ENCODE measurements around the gene MALT1.
"Not testable (repeated sequence)": the region's sequence is repeated elsewhere in the genome, so short reads cannot be mapped to it uniquely, and the experiment has no call there.

MALT1 gene

DNA sequence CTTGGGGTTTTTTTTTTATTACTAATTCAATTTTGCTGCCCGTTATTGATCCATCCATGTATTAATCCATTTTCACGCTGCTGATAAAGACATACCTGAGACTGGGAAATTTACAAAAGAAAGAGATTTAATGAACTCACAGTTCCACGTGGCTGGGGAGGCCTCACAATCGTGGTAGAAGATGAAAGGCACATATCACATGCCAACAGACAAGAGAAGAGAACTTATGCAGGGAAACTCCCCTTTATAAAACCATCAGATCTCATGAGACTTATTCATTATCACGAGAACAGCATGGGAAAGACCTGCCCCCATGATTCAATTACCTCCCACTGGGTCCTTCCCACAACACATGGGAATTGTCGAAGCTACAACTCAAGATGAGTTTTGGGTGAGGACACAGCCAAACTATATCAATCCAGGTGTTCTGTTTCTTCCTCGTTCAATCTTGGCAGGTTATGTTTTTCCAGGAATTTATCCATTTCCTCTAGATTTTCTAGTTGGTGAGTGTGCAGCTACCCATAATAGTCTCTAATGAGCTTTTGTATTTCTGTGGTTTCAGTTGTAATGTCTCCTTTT is 18.0 kb upstream of the MALT1 start:
- DNase-seq (ENCODE audit: low read depth in 1 of 2, low spot score in 1 of 2), result not testable (repeated sequence)

DNA sequence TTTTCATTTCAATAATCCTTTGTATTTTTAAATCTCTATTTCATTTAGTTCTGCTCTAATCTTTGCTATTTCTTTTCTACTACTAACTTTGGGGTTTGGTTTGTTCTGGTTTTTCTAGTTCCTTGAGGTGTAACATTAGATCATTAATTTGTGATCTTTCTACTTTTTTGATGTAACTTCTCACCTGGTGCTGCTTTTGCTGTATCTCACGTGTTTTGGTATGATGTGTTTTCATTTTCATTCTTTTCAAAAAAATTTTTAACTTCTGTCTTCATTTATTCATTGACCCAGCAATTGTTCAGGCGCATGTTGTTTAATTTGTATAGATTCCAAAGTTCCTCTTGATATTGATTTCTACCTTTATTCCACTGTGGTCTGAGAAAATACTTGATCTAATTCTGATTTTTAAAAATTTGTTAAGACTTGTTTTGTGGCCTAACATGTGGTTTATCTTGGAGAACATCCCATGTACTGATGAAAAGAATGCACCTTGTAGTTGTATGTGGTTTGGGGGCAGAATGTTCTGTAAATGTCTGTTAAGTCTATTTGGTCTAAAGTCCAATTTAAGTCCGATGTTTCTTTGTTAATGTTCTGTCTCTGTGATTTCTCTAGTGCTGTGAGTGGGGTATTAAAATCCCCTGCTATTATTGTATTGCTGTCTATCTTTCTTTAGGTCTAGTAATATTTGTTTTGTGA is 17.3 kb upstream of the MALT1 start:
- DNase-seq (ENCODE audit: low read depth in 1 of 2, low spot score in 1 of 2), result no peak

DNA sequence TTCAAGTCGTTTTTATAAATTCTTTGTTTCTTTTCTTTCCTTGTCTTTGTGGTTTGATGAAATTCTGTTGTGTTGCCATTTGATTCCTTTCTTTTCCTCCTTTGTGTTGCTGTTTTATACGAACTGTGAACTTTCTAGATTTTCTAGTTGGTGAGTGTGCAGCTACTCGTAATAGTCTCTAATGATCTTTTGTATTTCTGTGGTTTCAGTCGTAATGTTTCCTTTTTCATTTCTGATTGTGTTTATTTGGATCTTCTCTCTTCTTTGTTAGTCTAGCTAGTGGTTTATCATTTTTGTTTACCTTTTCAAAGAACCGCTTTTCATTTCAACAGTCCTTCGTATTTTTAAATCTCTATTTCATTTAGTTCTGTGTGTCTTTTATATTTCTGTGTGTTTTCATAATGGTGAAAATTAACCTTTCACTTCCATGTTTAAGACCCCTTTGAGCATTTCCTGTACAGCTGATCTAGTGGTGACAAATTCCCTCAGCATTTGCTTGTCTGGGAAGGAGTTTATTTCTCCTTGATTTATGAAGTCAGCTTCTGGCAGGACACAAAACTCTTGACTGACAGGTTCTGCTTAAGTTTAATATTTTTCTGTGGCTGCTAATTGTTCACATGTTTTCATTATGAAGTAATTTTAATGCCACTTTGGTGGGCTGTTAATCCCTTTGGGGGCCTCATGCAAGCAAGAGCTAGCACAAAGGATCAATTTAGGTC is 16.2 kb upstream of the MALT1 start:
- no peak for DNase-seq (ENCODE audit: low read depth in 1 of 2, low spot score in 1 of 2)

DNA sequence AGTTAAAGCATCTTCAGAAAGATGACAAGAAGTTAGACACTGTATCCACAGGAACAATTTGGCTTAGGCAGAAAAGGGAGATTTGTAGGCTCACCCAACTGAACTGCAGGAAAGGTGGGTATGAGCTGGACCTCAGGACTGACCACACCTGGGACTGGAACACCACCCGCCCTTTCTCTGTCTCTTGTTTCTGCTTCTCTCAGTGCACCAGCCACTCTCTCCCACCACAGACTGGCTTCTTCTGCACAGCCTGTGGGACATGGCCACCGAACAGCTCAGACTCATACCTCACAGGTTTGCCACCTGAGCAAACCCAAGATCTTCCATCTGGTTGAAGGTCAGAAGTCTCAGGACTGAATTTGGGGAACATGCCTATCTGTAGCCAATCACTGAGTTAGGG is 14.2 kb upstream of the MALT1 start:
- DNase-seq (ENCODE audit: low read depth in 1 of 2, low spot score in 1 of 2), result no peak

DNA sequence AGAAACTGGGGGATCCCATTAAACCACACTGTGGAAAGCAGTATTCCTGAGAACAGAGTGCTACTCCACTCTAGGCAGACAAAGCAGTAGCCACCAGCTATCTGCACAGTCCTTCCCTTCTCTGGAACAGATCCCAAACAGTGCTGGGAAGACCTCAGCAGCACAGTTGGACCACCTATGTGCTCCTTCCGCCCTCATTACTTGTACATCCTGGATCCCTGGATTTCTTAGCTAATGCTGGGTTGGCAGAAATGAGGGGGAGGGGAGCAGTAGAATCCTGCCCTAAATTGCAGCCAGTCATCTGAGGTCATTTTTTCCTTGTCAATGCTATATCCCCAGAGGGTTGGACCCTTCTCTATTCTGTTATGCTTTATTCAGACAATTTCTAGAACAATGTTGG is 13.8 kb upstream of the MALT1 start:
- no peak for DNase-seq (ENCODE audit: low read depth in 1 of 2, low spot score in 1 of 2)

DNA sequence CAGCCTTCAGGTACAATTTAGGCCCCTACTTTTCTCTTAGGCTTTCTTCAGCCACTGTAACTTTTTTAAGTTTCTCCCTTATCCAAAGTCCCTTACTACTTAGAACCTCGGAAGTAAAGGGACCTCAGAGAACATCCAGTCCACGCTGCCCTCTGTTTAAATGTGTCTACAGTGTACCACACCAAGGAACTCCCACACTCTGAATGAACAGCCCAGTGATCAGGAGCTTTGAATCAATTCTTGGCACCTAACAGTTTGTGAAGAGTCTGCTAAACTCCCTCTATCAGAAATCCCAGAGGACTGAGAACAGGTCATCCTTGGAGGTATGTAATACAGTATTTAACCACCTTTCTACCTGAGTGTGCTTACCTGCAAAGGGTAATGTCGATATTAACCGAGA is 11.6 kb upstream of the MALT1 start:
- no peak for DNase-seq (ENCODE audit: low read depth in 1 of 2, low spot score in 1 of 2)

DNA sequence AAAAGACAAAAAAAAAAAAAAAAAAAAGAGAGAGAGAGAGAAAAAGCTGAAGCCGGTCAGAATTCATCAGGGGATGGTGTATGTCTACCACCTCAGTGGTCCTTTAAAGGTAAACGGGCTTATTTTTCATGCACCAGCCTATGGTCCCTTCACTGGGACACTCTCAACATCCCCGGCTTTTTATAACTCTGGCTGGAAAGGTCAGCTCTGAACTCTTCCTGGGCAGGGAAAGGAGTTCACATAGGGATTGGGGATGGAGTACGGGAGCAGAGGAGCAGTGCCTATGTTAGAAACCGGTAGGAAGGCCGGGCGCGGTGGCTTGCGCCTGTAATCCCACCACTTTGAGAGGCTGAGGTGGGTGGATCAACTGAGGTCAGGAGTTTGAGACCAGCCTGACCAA is 10.3 kb upstream of the MALT1 start:
- DNase-seq (ENCODE audit: low read depth in 1 of 2, low spot score in 1 of 2), result no peak

DNA sequence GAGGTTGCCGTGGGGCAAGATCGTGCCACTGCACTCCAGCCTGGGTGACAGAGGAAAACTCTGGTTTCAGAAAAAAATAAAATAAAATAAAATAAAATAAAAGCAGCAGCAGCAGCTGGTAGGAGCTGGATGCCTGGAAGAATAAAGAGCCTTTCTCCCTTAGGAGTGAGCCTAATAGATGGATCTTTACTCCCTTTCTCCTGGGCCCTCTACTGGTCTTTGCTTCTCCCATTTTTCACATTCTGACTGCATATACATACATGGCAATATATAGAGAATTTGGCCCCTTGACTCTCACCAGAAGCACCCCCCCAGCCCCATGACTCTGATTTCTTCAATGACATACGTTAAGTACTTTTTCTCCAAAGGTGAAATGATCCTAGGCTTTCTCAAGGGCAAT is 9.8 kb upstream of the MALT1 start:
- DNase-seq (ENCODE audit: low read depth in 1 of 2, low spot score in 1 of 2), result no peak

DNA sequence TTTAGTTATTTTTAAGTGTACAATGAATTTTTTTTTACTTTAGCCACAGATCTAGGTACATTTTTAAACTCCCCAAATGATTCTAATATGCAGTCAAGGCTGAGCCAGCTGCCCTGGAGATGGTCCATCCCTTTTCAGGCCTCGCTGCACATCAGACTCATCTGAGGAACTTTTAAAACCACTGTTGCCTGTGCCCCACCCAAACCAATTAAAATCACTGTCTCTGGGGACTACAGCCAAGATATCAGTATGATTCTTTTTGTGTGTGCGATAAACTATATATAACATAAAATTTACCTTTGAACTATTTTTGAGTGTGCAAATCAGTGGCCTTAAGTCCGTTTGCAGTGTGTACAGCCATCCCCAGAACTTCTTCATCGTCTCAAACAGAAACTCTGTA is 9.1 kb upstream of the MALT1 start:
- DNase-seq (ENCODE audit: low read depth in 1 of 2, low spot score in 1 of 2), result no peak

DNA sequence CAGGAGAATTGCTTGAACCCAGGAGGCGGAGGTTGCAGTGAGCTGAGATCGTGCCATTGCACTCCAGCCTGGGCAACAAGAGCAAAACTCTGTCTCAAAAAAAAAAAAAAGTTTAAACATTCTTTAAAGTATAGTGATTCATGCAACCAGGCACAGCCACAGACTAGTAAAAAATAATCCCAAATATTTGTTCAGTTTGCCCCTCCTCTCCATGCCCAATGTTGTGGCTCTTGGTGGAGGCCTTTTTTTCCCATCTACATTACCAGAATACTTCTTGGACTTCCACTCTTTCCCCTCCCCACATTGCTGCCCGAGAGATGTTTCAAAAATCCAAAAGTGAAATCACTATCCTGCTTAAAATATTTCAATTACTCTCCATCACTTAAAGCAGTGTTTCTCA is 5.1 kb upstream of the MALT1 start:
- DNase-seq (ENCODE audit: low read depth in 1 of 2, low spot score in 1 of 2), result no peak

DNA sequence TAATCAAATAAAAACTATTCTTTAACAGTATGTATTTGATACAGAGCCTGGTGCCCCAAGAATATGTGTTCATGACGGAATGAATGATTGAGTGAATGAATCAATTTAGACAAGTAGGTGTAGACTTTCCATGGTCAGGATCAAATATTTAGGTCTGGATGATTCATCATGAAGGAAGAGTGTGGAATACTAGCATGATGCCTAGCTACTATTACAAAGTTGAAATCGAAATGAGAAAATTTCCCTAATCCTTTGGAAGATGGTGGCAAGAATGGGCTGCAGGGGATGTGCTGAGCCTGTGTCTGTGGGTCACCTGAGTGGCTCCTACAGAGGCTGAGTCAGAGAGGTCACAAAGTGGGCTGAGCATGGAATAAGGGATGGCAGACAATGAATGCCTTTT is 3.1 kb upstream of the MALT1 start:
- DNase-seq (ENCODE audit: low read depth in 1 of 2, low spot score in 1 of 2), result no peak

DNA sequence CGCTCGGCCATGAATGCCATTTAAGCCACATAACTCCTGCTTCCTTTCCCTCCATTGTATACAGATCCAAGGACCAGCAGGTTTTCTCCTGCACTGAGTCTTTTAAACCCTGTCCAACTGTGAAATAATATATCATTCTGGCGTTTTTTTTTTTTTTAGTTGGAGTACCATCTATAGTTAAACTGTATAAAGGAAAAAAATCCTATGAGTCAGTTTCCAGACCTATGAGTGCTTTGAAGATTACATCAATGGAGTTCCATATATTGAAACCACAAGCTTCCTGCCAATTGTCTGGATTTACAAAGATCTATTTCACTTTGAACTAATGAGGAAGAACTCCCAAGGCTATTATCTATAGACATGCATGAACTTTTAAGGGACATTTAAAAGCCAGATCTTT is 2.4 kb upstream of the MALT1 start:
- DNase-seq (ENCODE audit: low read depth in 1 of 2, low spot score in 1 of 2), result no peak

DNA sequence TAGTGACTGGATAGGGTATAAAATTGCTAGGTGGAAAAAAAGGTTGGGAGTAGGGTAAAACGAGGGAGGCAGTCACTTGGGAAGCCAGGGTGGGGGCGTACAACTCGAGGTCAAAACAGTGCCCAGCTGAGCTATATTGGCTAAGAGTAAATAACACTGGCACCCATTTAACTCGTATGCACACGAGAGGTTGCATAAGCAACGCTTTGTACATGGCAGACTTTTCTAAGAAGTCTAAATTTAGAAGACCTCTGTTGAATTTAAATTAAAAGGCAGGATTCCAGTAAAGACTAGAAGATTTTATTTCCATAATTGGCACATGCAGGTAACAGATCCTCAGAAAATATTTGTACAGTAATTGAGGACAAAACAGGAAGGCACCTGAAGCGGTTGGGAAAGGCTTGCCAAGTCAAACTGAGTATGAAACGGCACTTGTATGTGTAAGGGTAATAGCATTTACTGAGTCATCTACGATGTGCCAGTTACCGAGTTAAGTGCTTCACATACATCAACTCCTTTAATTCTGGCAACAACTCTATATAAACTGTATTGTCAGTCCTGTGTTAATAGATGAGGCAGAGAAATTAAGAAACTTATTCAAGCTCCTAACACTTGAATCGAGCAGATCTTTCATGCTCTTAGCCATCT is 1.4 kb upstream of the MALT1 start:
- no peak for DNase-seq (ENCODE audit: low read depth in 1 of 2, low spot score in 1 of 2)

DNA sequence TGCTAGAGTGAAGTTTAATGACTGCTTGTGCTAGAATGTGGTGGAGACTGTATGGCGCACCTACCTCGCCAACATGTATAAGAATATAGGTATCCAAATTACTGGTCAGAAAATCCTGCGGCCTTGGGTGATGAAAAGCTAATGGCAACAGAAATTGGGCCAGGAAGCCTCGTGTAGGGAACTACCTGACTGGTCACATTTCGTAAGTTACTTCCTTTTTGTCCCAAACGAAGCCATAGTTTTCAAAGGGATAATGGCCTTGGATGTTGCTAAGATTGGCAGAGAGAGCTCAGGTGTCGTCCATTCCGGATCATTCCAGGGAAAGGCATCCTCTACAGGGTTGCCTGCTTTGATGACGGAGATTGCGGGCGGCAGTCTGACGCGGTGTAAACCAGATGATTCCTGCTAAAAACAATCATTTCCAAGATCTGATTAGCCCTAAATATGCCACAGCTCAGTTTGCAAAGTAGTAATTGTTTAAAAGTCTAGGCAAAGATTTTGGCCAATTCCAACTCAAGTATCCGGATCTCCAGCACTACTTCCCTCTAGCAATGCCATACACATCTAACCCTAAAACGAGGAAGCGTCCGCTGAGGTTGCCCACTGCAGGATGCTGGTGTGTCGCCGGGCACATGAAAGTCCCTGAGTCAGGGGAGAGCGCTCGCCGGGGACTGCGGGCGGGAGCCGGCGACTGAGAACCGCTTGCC is 708 bp upstream of the MALT1 start:
- no peak for DNase-seq (ENCODE audit: low read depth in 1 of 2, low spot score in 1 of 2)

DNA sequence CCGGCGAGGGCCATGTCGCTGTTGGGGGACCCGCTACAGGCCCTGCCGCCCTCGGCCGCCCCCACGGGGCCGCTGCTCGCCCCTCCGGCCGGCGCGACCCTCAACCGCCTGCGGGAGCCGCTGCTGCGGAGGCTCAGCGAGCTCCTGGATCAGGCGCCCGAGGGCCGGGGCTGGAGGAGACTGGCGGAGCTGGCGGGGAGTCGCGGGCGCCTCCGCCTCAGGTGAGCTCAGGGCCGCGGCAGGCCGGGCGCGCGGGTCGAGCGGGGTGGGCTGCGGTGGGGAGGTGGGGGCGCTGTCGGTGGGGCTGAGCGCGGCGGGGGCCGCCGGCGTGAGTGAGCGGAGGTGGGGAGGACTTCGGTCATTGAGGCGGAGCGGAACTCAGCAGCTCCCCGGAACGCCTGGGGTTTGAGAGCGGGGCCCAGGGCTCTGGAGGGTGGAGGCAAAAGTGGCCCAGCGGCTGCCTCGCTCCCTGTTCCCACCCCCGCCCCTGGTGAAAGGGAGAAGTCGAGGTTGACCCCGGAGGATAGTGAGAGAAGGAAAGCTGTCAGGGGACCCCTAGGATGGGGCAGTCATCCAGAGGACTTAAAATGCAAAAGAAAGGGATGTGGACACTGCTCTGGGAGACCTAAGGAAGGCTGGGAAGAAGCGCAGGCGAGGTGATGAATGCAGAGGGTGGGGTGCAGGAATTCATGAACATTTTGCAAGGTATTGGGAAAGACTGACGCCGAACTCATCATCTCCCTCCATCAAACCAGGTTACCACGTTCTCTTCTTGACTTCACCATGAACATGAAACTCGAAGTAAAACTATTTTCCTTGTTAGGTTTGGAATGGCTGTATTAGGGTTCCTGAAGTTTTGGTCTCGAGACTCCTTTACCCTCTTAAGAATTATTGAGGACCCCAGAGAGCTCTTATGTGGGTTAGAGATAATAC is 633 bp downstream of the MALT1 start:
- DNase-seq (ENCODE audit: low read depth in 1 of 2, low spot score in 1 of 2), result peak in 1 of 2 donors; percentile 30

DNA sequence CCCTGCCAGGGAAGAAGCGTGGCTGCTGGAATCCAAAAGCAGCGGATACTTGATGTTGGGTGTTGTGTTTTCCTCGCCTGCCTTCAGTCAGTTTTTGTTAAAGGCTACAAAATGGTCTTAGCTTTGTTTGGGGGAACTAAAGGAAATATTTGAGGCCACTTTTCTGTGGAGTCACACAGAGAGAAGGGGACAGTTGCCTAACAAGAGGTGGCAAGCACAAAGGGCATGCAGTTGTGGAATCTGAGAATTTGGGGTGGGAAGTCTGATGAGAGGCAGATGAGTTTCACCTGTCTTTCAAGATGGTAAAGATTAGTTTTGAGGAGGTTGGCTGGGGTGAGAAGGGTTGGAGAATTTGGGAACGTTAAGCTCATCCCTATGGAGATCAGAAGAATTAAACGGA is 2.9 kb downstream of the MALT1 start:
- DNase-seq (ENCODE audit: low read depth in 1 of 2, low spot score in 1 of 2), result no peak

DNA sequence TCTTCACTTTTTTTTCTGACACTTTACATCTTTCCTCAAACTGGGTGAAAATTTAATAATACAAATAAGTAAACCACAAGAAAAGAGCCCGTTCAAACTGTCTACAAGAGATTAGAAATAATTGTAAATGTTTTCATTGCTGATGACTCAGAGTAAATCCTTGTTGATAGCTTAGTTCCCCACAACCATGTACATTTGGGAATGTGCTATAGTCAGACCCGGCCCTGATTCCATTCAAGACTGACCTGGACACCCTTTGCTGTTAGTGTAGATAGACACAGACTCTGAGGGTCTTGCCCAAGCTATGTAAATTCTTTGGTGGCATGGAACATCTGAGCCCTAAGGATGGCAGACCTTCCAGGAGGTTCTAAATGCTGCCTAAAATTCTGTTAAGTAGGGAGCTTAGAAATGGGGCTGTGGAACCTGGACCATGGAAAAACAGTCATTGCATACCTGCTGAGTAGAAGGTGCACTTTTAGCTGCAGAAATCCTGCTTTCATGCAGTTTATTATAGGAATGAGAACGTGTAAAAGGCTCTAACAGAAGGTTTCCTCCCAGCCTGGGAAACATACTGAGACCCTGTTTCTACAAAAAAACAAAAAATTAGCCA is 3.7 kb downstream of the MALT1 start:
- DNase-seq (ENCODE audit: low read depth in 1 of 2, low spot score in 1 of 2), result no peak

DNA sequence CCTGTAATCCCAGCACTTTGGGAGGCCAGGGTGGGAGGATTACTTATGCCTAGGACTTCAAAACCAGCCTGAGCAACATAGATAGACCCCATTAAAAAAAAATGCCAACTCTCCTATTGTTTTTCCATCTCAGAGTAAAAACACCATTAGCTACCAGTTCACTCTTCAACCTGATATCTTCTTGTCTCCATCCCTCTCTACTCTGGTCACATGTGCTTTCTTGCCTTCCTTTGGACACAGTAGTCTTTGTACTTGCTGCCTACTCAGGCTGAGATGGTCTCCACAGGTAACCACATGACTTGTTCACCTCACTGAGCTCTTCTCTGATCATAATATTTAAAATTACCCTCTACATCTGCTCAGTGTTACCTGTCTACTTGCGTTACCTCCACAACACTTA is 5.0 kb downstream of the MALT1 start:
- no peak for DNase-seq (ENCODE audit: low read depth in 1 of 2, low spot score in 1 of 2)

DNA sequence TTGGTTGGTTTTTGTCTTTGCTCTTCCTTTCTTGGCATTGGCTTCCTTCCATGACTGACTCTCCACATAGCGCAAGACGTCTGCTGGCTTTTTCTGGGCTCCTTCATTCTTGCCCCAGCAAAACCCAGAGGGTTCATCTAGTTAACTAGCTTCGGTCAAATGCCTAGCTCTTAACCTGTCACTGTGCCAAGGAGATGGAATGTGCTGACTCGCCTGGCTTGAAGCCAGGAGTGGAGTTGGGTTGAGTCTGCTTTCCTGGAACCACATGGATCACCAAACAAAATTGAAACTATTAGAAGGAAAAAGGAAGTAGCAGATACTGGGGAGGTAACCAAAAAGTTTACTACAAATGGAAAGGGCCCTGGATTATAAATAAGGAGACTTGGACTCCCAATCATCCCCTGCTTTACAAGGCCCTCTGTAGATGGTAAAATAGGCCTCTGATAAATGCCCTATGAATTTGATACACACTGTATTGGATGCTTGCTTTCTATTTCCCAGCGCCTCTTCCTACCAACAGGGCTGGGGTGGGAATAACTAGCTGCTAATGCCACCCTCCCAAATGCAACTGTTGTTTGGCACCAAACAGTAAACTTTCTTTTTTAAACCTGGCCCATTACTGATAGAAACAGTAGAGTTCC is 11.3 kb downstream of the MALT1 start:
- no peak for DNase-seq (ENCODE audit: low read depth in 1 of 2, low spot score in 1 of 2)
